Measurements from ENCODE around the gene BRD7. TPM values are rescaled to one million over a fixed set of nuclear protein-coding genes. Genes with fewer than 3 reads are reported as not detected.

The BRD7 gene
- total and polyA plus RNA-seq, 2 of the 4 experiments (the other 2 are of a cell fraction), result 24.8 to 29.9 TPM

- H3K14ac ChIP-seq (replicated peaks; ENCODE audit: low read depth, low read length), result no peak overlapping the region
- H3K4ac ChIP-seq (ENCODE audit: low read depth, low read length), result no peak overlapping the region
- H2BK15ac ChIP-seq (ENCODE audit: low read depth, low read length), result no peak overlapping the region
- WGBS, 2 experiments (ENCODE audit: extremely low coverage in 2 of 2, insufficient read length in 1 of 2), result no CpG with 5 or more reads among the region's 4 CpGs
- no peak overlapping the region for H2BK120ac ChIP-seq (ENCODE audit: low read depth, low read length)
- no peak overlapping the region for H3K9ac ChIP-seq (ENCODE audit: low read depth, low read length)
- H3K4me1 ChIP-seq (ENCODE audit: control insufficient read depth, insufficient read depth, low read length), result no peaks in the 10 kb centered on the region
- H2BK20ac ChIP-seq (ENCODE audit: low read depth, low read length), result no peak overlapping the region
- no peak overlapping the region for H3K27ac ChIP-seq (ENCODE audit: insufficient read depth, low read length)
- H4K8ac ChIP-seq (ENCODE audit: low read depth in 2 of 2, low read length in 2 of 2), result no peak overlapping the region
- CTCF ChIA-PET, result no interaction called here
- no peak overlapping the region for H3K4me2 ChIP-seq (ENCODE audit: low read depth, low read length)
- no peak overlapping the region for H3K23ac ChIP-seq (ENCODE audit: low read depth, low read length)
- H4K91ac ChIP-seq (ENCODE audit: insufficient read depth, low read depth, low read length), result no peak overlapping the region
- 0 out of 2 replicates have a peak, but pooled peaks cover 2% of the 10 kb centered on the region for H3K9me3 ChIP-seq (ENCODE audit: control insufficient read depth, insufficient read depth, low read length)
- no peaks in the 10 kb centered on the region; the same call in 1 of the 2 replicates for H3K36me3 ChIP-seq (ENCODE audit: control insufficient read depth, insufficient read depth, low read length)
- no peak overlapping the region for H3K4me3 ChIP-seq (ENCODE audit: insufficient read depth, low read depth, low read length)
- H2AFZ ChIP-seq (replicated peaks; ENCODE audit: low read length, poor library complexity), result no peak overlapping the region
- peaks cover 14% of the 10 kb centered on the region; the same call in 1 of the 2 replicates for H4K20me1 ChIP-seq (ENCODE audit: insufficient read depth, low read length)
- H3K56ac ChIP-seq (ENCODE audit: extremely low read depth, insufficient read depth, low read length), result no peak overlapping the region
- no peak overlapping the region for H3K18ac ChIP-seq (ENCODE audit: low read depth, low read length)
- H2AK9ac ChIP-seq (replicated peaks; ENCODE audit: low read depth, low read length, poor library complexity), result no peak overlapping the region
- no peak overlapping the region for H2BK5ac ChIP-seq (ENCODE audit: low read depth, low read length, poor library complexity, severe bottlenecking)
- H2AK5ac ChIP-seq (ENCODE audit: low read depth, low read length), result no peak overlapping the region
- intact Hi-C loops (cut with micrococcal nuclease) (no loop called here), dilution Hi-C loops (cut with HindIII; ENCODE audit: low sequenced_read_pairs, unreplicated experiment) (no loop called here), in situ Hi-C loops (cut with MboI; ENCODE audit: low sequenced_read_pairs) (no loop called here)
- peaks cover 8 to 31% of the 10 kb centered on the region in 2 experiments; a peak in 3 of 4 replicates for H3K79me1 ChIP-seq (ENCODE audit: low read depth in 1 of 2, low read length in 2 of 2)
- no peaks in the 10 kb centered on the region for H3K9me1 ChIP-seq (ENCODE audit: insufficient read depth, low read length)
- DNase-seq, result no peak
- H3K27me3 ChIP-seq (ENCODE audit: control insufficient read depth, insufficient read depth, low read length), result no peaks in the 10 kb centered on the region
- BruUV-seq (replicated peaks), result no TSS peak
- POLR2A ChIA-PET (ENCODE audit: unreplicated experiment), result no interaction called here
- H4K5ac ChIP-seq (ENCODE audit: low read depth, low read length), result no peak overlapping the region
- no peak for ATAC-seq (ENCODE audit: low read depth)
- TF ChIP-seq POLR2A (IDR thresholded peaks at IDR 0.05; ENCODE audit: low read depth, low read length) (no peak), RFX5 (IDR thresholded peaks at IDR 0.05; ENCODE audit: low read depth, low read length) (no peak), USF2 (IDR thresholded peaks at IDR 0.05; ENCODE audit: low read depth, low read length) (no peak), SMC3 (IDR thresholded peaks at IDR 0.05; ENCODE audit: low read depth, low read length) (no peak), RCOR1 (IDR thresholded peaks at IDR 0.05; ENCODE audit: insufficient replicate concordance, low read length) (no peak), FOS (IDR thresholded peaks at IDR 0.05; ENCODE audit: low read depth, low read length) (no peak), RAD21 (IDR thresholded peaks at IDR 0.05; ENCODE audit: low read length) (no peak), MXI1 (IDR thresholded peaks at IDR 0.05; ENCODE audit: borderline replicate concordance, low read depth, low read length) (no peak), MAZ (IDR thresholded peaks at IDR 0.05; ENCODE audit: borderline replicate concordance, low read depth, low read length) (no peak), BHLHE40 (IDR thresholded peaks at IDR 0.05; ENCODE audit: low read depth, low read length) (no peak), CHD1 (IDR thresholded peaks at IDR 0.05; ENCODE audit: low read depth, low read length) (no peak), ELK1 (IDR thresholded peaks at IDR 0.05; ENCODE audit: borderline replicate concordance, low read depth, low read length) (no peak), MAFK (IDR thresholded peaks at IDR 0.05; ENCODE audit: low read depth, low read length) (no peak), CEBPB (IDR thresholded peaks at IDR 0.05; ENCODE audit: low read depth, low read length) (no peak), NFE2L2 (IDR thresholded peaks at IDR 0.05; ENCODE audit: low read depth, low read length) (no peak), CTCF (conservative IDR thresholded peaks at IDR 0.05; ENCODE audit: low read depth, low read length) (no peak)
Measured at GRCh38 chr16:50276801-50277555, 91.8 kb downstream of the BRD7 start.

Measured in IMR-90 (cell line).